ENCODE data around the gene RTCA.
"Not testable (repeated sequence)": the region's sequence is repeated elsewhere in the genome, so short reads cannot be mapped to it uniquely, and the experiment has no call there.

Gene RTCA

GRCh38 chr1:100309863-100310262 lies 43.8 kb downstream of the RTCA start:
- H3K27me3 ChIP-seq (replicated peaks; ENCODE audit: control insufficient read depth, insufficient read depth, low read length) = no peaks in the 10 kb centered on the region
- H3K9ac ChIP-seq (ENCODE audit: low read length) = no peak overlapping the region
- no peak overlapping the region for H3K4me3 ChIP-seq (ENCODE audit: low read length)
- DNase-seq (ENCODE audit: low read depth) = no peak
- H3K4me1 ChIP-seq (ENCODE audit: control insufficient read depth, insufficient read depth, low read length) = no peaks in the 10 kb centered on the region
- no peaks in the 10 kb centered on the region for H3K36me3 ChIP-seq (ENCODE audit: control insufficient read depth, insufficient read depth, low read length, severe bottlenecking)
- H3K9me3 ChIP-seq (ENCODE audit: control insufficient read depth, low read length) = no peaks in the 10 kb centered on the region

- H3K4me3 ChIP-seq (ENCODE audit: low read length) = no peak overlapping the region
- H3K36me3 ChIP-seq (ENCODE audit: control insufficient read depth, insufficient read depth, low read length, severe bottlenecking) = no peaks in the 10 kb centered on the region
- DNase-seq (ENCODE audit: low read depth) = no peak
- H3K9me3 ChIP-seq (ENCODE audit: control insufficient read depth, low read length) = peaks cover 5% of the 10 kb centered on the region
- H3K9ac ChIP-seq (ENCODE audit: low read length) = no peak overlapping the region
- H3K27me3 ChIP-seq (replicated peaks; ENCODE audit: control insufficient read depth, insufficient read depth, low read length) = no peaks in the 10 kb centered on the region
- H3K4me1 ChIP-seq (ENCODE audit: control insufficient read depth, insufficient read depth, low read length) = no peaks in the 10 kb centered on the region
Measured at GRCh38 chr1:100313382-100313781, 47.4 kb downstream of the RTCA start.

- Histone ChIP-seq H3K9ac (ENCODE audit: low read length) (no peak overlapping the region), H3K9me3 (ENCODE audit: control insufficient read depth, low read length) (peaks cover 17% of the 10 kb centered on the region), H3K4me3 (ENCODE audit: low read length) (no peak overlapping the region)
Measured at GRCh38 chr1:100316622-100317021, 50.6 kb downstream of the RTCA start.

GRCh38 chr1:100320311-100321099 lies 54.5 kb downstream of the RTCA start:
- no peaks in the 10 kb centered on the region for H3K36me3 ChIP-seq (ENCODE audit: control insufficient read depth, insufficient read depth, low read length, severe bottlenecking)
- no peak for DNase-seq (ENCODE audit: low read depth)
- peaks cover 17% of the 10 kb centered on the region for H3K9me3 ChIP-seq (ENCODE audit: control insufficient read depth, low read length)

More at GRCh38 chr1:100316622-100317021, 50.6 kb downstream of the RTCA start:
- no peak for DNase-seq (ENCODE audit: low read depth)
- Histone ChIP-seq H3K27me3 (replicated peaks; ENCODE audit: control insufficient read depth, insufficient read depth, low read length) (no peaks in the 10 kb centered on the region), H3K36me3 (ENCODE audit: control insufficient read depth, insufficient read depth, low read length, severe bottlenecking) (no peaks in the 10 kb centered on the region), H3K4me1 (ENCODE audit: control insufficient read depth, insufficient read depth, low read length) (no peaks in the 10 kb centered on the region)

GRCh38 chr1:100321100-100321493 lies 55.1 kb downstream of the RTCA start:
- H3K27me3 ChIP-seq (replicated peaks; ENCODE audit: control insufficient read depth, insufficient read depth, low read length) = no peaks in the 10 kb centered on the region
- DNase-seq (ENCODE audit: low read depth) = no peak
- H3K4me3 ChIP-seq (ENCODE audit: low read length) = no peak overlapping the region
- peaks cover 20% of the 10 kb centered on the region for H3K4me1 ChIP-seq (ENCODE audit: control insufficient read depth, insufficient read depth, low read length)
- H3K9me3 ChIP-seq (ENCODE audit: control insufficient read depth, low read length) = peaks cover 12% of the 10 kb centered on the region
- H3K9ac ChIP-seq (ENCODE audit: low read length) = no peak overlapping the region
- no peaks in the 10 kb centered on the region for H3K36me3 ChIP-seq (ENCODE audit: control insufficient read depth, insufficient read depth, low read length, severe bottlenecking)

More at GRCh38 chr1:100320311-100321099, 54.5 kb downstream of the RTCA start:
- no peaks in the 10 kb centered on the region for H3K27me3 ChIP-seq (replicated peaks; ENCODE audit: control insufficient read depth, insufficient read depth, low read length)
- H3K9ac ChIP-seq (ENCODE audit: low read length) = no peak overlapping the region
- peaks cover 20% of the 10 kb centered on the region for H3K4me1 ChIP-seq (ENCODE audit: control insufficient read depth, insufficient read depth, low read length)
- no peak overlapping the region for H3K4me3 ChIP-seq (ENCODE audit: low read length)

GRCh38 chr1:100321506-100321905 lies 55.5 kb downstream of the RTCA start:
- no peaks in the 10 kb centered on the region for H3K27me3 ChIP-seq (replicated peaks; ENCODE audit: control insufficient read depth, insufficient read depth, low read length)
- DNase-seq (ENCODE audit: low read depth) = no peak
- H3K9me3 ChIP-seq (ENCODE audit: control insufficient read depth, low read length) = peaks cover 12% of the 10 kb centered on the region
- H3K4me1 ChIP-seq (ENCODE audit: control insufficient read depth, insufficient read depth, low read length) = peaks cover 20% of the 10 kb centered on the region
- H3K36me3 ChIP-seq (ENCODE audit: control insufficient read depth, insufficient read depth, low read length, severe bottlenecking) = no peaks in the 10 kb centered on the region
- H3K4me3 ChIP-seq (ENCODE audit: low read length) = no peak overlapping the region
- no peak overlapping the region for H3K9ac ChIP-seq (ENCODE audit: low read length)

- DNase-seq (ENCODE audit: low read depth) = peak; percentile 74
Measured at GRCh38 chr1:100322436-100323211, 56.6 kb downstream of the RTCA start.

GRCh38 chr1:100323419-100324106 lies 57.5 kb downstream of the RTCA start:
- Histone ChIP-seq H3K9me3 (ENCODE audit: control insufficient read depth, low read length) (peaks cover 12% of the 10 kb centered on the region), H3K27me3 (replicated peaks; ENCODE audit: control insufficient read depth, insufficient read depth, low read length) (no peaks in the 10 kb centered on the region), H3K4me1 (ENCODE audit: control insufficient read depth, insufficient read depth, low read length) (peaks cover 20% of the 10 kb centered on the region), H3K4me3 (ENCODE audit: low read length) (peak overlapping the region; percentile 34), H3K9ac (ENCODE audit: low read length) (no peak overlapping the region), H3K36me3 (ENCODE audit: control insufficient read depth, insufficient read depth, low read length, severe bottlenecking) (no peaks in the 10 kb centered on the region)
- peak; percentile 24 for DNase-seq (ENCODE audit: low read depth)

More at GRCh38 chr1:100322436-100323211, 56.6 kb downstream of the RTCA start:
- Histone ChIP-seq H3K9me3 (ENCODE audit: control insufficient read depth, low read length) (peaks cover 12% of the 10 kb centered on the region), H3K4me3 (ENCODE audit: low read length) (no peak overlapping the region), H3K4me1 (ENCODE audit: control insufficient read depth, insufficient read depth, low read length) (peaks cover 20% of the 10 kb centered on the region), H3K36me3 (ENCODE audit: control insufficient read depth, insufficient read depth, low read length, severe bottlenecking) (no peaks in the 10 kb centered on the region), H3K27me3 (replicated peaks; ENCODE audit: control insufficient read depth, insufficient read depth, low read length) (no peaks in the 10 kb centered on the region), H3K9ac (ENCODE audit: low read length) (peak overlapping the region; percentile 69)

- H3K27me3 ChIP-seq (replicated peaks; ENCODE audit: control insufficient read depth, insufficient read depth, low read length) = no peaks in the 10 kb centered on the region
- H3K9me3 ChIP-seq (ENCODE audit: control insufficient read depth, low read length) = no peaks in the 10 kb centered on the region
- H3K36me3 ChIP-seq (ENCODE audit: control insufficient read depth, insufficient read depth, low read length, severe bottlenecking) = no peaks in the 10 kb centered on the region
- no peak overlapping the region for H3K9ac ChIP-seq (ENCODE audit: low read length)
- no peak overlapping the region for H3K4me3 ChIP-seq (ENCODE audit: low read length)
- peaks cover 20% of the 10 kb centered on the region for H3K4me1 ChIP-seq (ENCODE audit: control insufficient read depth, insufficient read depth, low read length)
- no peak for DNase-seq (ENCODE audit: low read depth)
Measured at GRCh38 chr1:100325415-100326324, 59.7 kb downstream of the RTCA start.

- H3K9me3 ChIP-seq (ENCODE audit: control insufficient read depth, low read length); DNase-seq (ENCODE audit: low read depth); H3K9ac ChIP-seq (ENCODE audit: low read length); H3K4me3 ChIP-seq (ENCODE audit: low read length); H3K27me3 ChIP-seq (replicated peaks; ENCODE audit: control insufficient read depth, insufficient read depth, low read length); H3K36me3 ChIP-seq (ENCODE audit: control insufficient read depth, insufficient read depth, low read length, severe bottlenecking): not testable (repeated sequence)
- H3K4me1 ChIP-seq (ENCODE audit: control insufficient read depth, insufficient read depth, low read length) = peaks cover 20% of the 10 kb centered on the region
Measured at GRCh38 chr1:100326325-100326670, 60.3 kb downstream of the RTCA start.

All from adipocyte (in vitro differentiated cells).